ENCODE data around the gene PITPNM3. TPM values are rescaled to one million over a fixed set of nuclear protein-coding genes. Genes with fewer than 3 reads are reported as not detected.

Gene PITPNM3
- polyA plus RNA-seq, 3 donors = 0.29 TPM; not detected in 2

- H2AFZ ChIP-seq (ENCODE audit: insufficient read depth, low read depth, low read length, poor library complexity, severe bottlenecking) = no peak overlapping the region
- intact Hi-C loops (cut with micrococcal nuclease) = no loop called here
- H4K20me1 ChIP-seq (ENCODE audit: insufficient read depth, low read length) = no peaks in the 10 kb centered on the region
- H3K27me3 ChIP-seq (ENCODE audit: control insufficient read depth in 2 of 2, insufficient read depth in 2 of 2, low read length in 2 of 2) = no peaks in the 10 kb centered on the region
- Mint-ChIP-seq H3K27ac (no peak overlapping the region), H3K27me3 (ENCODE audit: low read depth in 3 of 3) (peaks cover 0 to 1% (median 0%) of the 10 kb centered on the region in 3 donors), H3K36me3 (peaks cover 76 to 87% of the 10 kb centered on the region in 2 donors), H3K4me3 (no peak overlapping the region), H3K9me3 (peaks cover 0 to 1% (median 0%) of the 10 kb centered on the region in 7 donors), H3K4me1 (peaks cover 13% of the 10 kb centered on the region)
- no peak overlapping the region for H3K27ac ChIP-seq (ENCODE audit: low read depth in 1 of 2, low read length in 2 of 2)
- no peak overlapping the region for H3K4me2 ChIP-seq (replicated peaks; ENCODE audit: extremely low read depth, low read length, poor library complexity, severe bottlenecking)
- no peaks in the 10 kb centered on the region for H3K79me2 ChIP-seq (ENCODE audit: insufficient read depth, low read length)
- no peaks in the 10 kb centered on the region for H3K9me3 ChIP-seq (replicated peaks in 1 of 2; ENCODE audit: control insufficient read depth in 1 of 2, insufficient read depth in 1 of 2, low read length in 2 of 2)
- H3K9ac ChIP-seq (ENCODE audit: insufficient read depth, low read length, poor library complexity, severe bottlenecking) = no peak overlapping the region
- peaks cover 0 to 4% of the 10 kb centered on the region in 2 donors for H3K4me1 ChIP-seq (ENCODE audit: control insufficient read depth in 1 of 2, insufficient read depth in 2 of 2, low read length in 2 of 2)
- peaks cover 59 to 91% of the 10 kb centered on the region in 2 donors for H3K36me3 ChIP-seq (replicated peaks in 1 of 2; ENCODE audit: control insufficient read depth in 1 of 2, insufficient read depth in 2 of 2, low read length in 2 of 2)
- H3K4me3 ChIP-seq (replicated peaks in 1 of 3; ENCODE audit: low read depth in 2 of 3, low read length in 3 of 3) = no peak overlapping the region
- no peak for DNase-seq
- WGBS (ENCODE audit: insufficient coverage) = 80% methylated on average over 1 of the region's 6 CpGs
- no peak for TF ChIP-seq CTCF (IDR thresholded peaks at IDR 0.05)
Measured at GRCh38 chr17:6592173-6592572, 35.8 kb upstream of the PITPNM3 start.

- H3K4me2 ChIP-seq (replicated peaks; ENCODE audit: extremely low read depth, low read length, poor library complexity, severe bottlenecking) = no peak overlapping the region
- no peak overlapping the region for H2AFZ ChIP-seq (ENCODE audit: insufficient read depth, low read depth, low read length, poor library complexity, severe bottlenecking)
- peak overlapping the region in 1 of 2 donors; percentile 10 for H3K27ac ChIP-seq (ENCODE audit: low read depth in 1 of 2, low read length in 2 of 2)
- peaks cover 0 to under 1% of the 10 kb centered on the region in 2 donors for H3K9me3 ChIP-seq (replicated peaks in 1 of 2; ENCODE audit: control insufficient read depth in 1 of 2, insufficient read depth in 1 of 2, low read length in 2 of 2)
- 67% methylated on average over 6 of the region's 7 CpGs for WGBS (ENCODE audit: insufficient coverage)
- DNase-seq = no peak
- peaks cover 62 to 92% of the 10 kb centered on the region in 2 donors for H3K36me3 ChIP-seq (replicated peaks in 1 of 2; ENCODE audit: control insufficient read depth in 1 of 2, insufficient read depth in 2 of 2, low read length in 2 of 2)
- H3K79me2 ChIP-seq (ENCODE audit: insufficient read depth, low read length) = no peaks in the 10 kb centered on the region
- peaks cover 10% of the 10 kb centered on the region for H3K4me1 Mint-ChIP-seq
- no peak overlapping the region for H3K4me3 Mint-ChIP-seq
- no peaks in the 10 kb centered on the region for H3K27me3 ChIP-seq (ENCODE audit: control insufficient read depth in 2 of 2, insufficient read depth in 2 of 2, low read length in 2 of 2)
- no peak overlapping the region for H3K4me3 ChIP-seq (replicated peaks in 1 of 3; ENCODE audit: low read depth in 2 of 3, low read length in 3 of 3)
- TF ChIP-seq CTCF (IDR thresholded peaks at IDR 0.05) = no peak
- H4K20me1 ChIP-seq (ENCODE audit: insufficient read depth, low read length) = no peaks in the 10 kb centered on the region
- no peak overlapping the region for H3K27ac Mint-ChIP-seq
- peaks cover 74 to 86% of the 10 kb centered on the region in 2 donors for H3K36me3 Mint-ChIP-seq
- H3K4me1 ChIP-seq (ENCODE audit: control insufficient read depth in 1 of 2, insufficient read depth in 2 of 2, low read length in 2 of 2) = no peaks in the 10 kb centered on the region
- peaks cover 0 to 1% (median 0%) of the 10 kb centered on the region in 3 donors for H3K27me3 Mint-ChIP-seq (ENCODE audit: low read depth in 3 of 3)
- peaks cover 0 to 1% (median 0%) of the 10 kb centered on the region in 7 donors for H3K9me3 Mint-ChIP-seq
- intact Hi-C loops (cut with micrococcal nuclease) = no loop called here
- H3K9ac ChIP-seq (ENCODE audit: insufficient read depth, low read length, poor library complexity, severe bottlenecking) = no peak overlapping the region
Measured at GRCh38 chr17:6591599-6592158, 35.3 kb upstream of the PITPNM3 start.
